ENCODE data around the gene UACA.
A peak's percentile ranks its signal among the peaks of the same experiment; 100 is the strongest.

UACA gene

GRCh38 chr15:70783041-70783440 lies 19.7 kb upstream of the UACA start:
- DNase-seq (ENCODE audit: low spot score) = peak; percentile 59

DNA sequence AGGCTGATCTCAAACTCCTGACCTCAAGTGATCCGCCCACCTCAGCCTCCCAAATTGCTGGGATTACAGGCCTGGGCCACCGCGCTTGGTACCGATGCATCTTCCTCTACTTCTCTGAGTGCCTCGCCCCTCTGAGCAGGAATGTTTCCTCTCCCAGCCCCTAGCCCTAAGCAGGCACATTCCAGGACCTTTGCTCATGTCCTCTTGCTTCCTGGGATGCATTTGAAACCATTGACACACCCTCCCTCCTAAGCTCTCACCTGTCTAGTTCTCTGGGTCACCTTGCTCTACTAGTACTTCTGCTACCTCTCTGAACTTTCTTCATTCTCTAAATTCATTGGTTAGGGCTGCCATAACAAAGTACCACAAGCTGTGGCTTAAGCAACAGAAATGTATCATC lies 17.9 kb upstream of the UACA start:
- DNase-seq (ENCODE audit: low spot score) = peak; percentile 85

GRCh38 chr15:70778258-70779076 lies 15.1 kb upstream of the UACA start:
- DNase-seq (ENCODE audit: low spot score) = peak; percentile 89

- peak; percentile 69 for DNase-seq (ENCODE audit: low spot score)
Measured at GRCh38 chr15:70777170-70777926, 14.0 kb upstream of the UACA start.

DNA sequence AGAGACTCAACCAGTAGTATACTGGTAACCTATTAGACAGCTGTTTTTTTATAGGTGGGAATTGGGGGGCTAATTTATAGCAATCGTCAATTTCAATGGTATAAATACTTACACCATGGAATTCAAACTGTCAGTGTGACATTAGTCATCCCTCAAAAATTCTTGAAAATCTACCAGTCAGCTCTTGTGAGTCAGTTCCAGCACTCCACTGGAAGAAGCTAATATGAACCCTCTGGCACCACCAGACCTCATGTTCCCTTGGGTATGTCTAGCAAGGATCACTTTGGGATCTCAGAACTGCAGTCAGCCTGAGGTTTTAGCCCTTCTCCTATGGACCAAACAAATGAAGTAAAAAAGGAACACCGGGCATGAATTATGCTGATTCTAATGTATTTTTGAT lies 11.8 kb upstream of the UACA start:
- peak; percentile 79 for DNase-seq (ENCODE audit: low spot score)

- DNase-seq (ENCODE audit: low spot score) = peak; percentile 58
Measured at GRCh38 chr15:70772402-70772801, 9.0 kb upstream of the UACA start.

DNA sequence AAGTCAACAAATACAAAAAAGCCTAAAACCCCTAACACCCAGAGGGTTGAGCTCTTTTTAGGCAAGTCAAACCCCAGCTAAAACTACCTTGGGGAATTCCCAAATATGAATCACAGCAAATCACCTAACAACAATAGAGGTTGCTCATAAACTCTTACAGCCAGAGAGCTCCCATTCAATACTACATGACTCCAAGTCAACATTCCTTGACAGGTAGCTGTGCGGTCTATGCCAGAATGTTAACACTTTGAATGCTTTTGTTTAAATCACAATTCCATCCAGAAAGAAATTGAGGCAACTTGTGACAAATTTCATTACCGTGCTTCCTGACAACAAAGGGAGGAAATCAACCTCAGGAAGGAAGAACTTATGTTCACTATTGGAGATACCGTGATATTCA lies 7.5 kb upstream of the UACA start:
- peak; percentile 86 for DNase-seq (ENCODE audit: low spot score)

GRCh38 chr15:70768257-70768883 lies 5.0 kb upstream of the UACA start:
- DNase-seq (ENCODE audit: low spot score) = no peak

GRCh38 chr15:70767667-70768066 lies 4.3 kb upstream of the UACA start:
- DNase-seq (ENCODE audit: low spot score) = no peak

DNA sequence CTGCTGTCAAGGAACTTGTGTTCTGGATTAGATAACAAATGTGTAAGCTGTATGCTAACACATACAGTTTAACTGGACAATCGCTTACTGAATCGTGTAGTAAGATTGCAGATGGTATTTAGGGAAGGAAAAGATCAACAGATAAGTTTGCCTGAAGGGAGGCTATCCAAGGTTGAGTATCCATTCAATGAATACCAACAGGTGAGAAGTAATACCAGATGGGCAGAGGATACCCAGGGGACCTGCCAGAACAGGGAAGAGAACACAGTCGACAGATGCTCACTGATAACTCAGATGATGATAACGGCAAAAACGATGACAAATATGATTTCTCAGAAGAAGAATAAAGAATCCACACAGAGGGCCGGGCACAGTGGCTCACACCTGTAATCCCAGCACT lies 3.2 kb upstream of the UACA start:
- no peak for DNase-seq (ENCODE audit: low spot score)

- no peak for DNase-seq (ENCODE audit: low spot score)
Measured at GRCh38 chr15:70765504-70766281, 2.3 kb upstream of the UACA start.

DNA sequence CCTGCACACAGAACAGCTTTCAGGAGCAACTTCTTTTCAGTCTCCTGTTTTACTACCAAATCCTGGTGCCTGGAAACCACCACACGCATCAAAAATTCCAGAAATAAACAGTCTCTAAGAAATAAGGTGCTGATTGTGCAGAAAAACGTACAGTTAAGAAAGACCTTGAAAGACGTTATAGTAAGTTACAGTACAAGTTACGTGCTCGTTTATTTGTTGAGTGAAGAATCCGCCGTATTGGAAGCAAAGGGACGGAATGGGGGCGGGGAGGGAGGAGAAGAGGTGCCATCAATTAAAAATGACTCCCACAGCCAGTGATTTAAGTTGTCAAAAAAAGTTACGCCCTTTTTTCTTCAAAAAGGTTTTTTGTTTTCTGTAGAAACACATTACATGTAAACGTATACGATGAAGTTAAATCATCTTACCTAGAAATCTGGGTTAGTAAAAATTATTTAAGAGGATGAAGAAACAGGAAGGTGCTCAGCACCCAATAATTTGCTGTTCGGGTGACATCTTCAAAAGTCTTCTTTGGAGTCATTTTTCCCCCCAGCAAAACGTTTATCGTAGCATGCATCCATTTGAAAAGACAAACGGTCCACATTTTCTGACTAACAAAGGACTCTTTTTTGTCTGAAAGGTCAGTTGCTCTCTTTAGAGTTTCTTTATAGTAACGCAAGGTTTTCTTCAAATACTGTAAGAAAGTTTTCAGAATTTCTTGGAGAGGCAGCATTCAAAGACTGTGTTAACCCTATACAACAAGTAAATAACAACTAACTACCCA lies 782 bp upstream of the UACA start:
- DNase-seq (ENCODE audit: low spot score) = no peak

- DNase-seq (ENCODE audit: low spot score) = peak; percentile 53
Measured at GRCh38 chr15:70762469-70763119, 764 bp downstream of the UACA start.

DNA sequence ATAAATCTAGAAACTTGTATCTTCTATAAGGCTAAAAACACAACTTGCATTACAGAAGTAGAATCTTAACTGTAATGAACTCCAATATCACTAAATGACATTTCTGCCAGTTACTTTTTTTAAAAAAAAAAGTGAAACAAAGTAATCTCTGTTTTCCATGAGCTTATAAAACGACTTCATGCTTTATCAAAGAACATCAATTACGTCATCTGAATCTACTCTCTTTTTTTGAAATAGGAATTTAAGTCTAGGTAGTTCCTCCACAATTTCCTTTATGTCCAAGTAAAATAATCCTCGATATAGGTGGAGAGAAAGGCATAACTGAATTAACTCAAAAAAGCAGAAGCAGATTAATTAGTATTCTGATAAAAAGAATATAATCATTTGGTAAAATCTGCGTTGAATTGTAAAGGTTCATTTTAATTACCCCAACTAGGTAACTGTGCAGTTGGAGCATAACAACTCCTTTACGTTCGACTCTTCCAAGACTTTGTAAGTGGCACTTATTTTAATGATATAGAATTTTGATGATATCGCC lies 1.4 kb downstream of the UACA start:
- DNase-seq (ENCODE audit: low spot score) = no peak

DNA sequence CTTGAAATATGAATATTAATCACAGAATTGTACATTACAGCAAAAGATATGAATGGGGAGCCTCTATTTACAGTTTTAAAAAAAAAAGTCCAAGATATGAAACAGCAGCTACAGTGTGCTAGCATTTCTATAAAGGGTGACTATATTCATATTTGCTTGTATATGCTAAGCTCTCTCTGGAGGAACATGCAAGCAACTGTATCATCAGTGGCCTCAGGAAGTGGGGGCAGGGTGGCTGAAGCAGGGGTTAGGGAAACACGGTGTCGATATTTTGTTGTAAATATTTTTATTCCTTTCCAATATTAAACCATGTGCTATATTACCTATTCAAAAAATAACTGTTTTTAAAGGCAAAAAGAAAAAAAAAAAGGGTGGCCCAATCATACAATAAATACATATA lies 2.3 kb downstream of the UACA start:
- DNase-seq (ENCODE audit: low spot score) = no peak

DNA sequence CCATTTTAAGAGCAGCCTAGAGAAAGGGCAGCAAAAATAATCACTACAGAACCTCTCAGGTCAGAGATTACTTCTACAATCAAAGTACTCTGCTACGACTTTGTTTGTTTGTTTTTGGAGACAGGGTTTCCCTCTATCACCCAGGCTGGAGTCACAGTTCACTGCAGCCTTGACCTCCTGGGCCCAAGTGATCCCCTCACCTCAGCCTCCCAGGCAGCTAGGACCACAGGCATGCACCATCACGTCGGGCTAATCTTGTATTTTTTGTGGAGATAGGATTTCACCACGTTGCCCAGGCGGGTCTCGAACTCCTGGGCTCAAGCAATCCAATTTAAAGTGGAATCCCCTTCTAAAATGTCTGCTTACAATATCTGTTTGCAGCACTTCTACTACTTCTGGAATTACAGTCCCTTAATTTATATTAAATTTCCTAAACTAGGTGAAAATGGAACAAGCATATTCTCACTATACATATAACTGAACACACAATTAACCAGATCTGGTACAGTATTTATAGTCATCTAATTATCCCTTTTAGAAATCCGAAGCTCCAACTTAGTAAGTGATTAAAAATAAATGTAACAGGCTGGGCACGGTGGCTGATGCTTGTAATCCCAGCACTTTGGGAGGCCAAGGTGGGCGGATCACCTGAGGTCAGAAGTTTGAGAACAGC lies 4.4 kb downstream of the UACA start:
- DNase-seq (ENCODE audit: low spot score) = no peak

- no peak for DNase-seq (ENCODE audit: low spot score)
Measured at GRCh38 chr15:70757627-70758026, 5.7 kb downstream of the UACA start.

DNA sequence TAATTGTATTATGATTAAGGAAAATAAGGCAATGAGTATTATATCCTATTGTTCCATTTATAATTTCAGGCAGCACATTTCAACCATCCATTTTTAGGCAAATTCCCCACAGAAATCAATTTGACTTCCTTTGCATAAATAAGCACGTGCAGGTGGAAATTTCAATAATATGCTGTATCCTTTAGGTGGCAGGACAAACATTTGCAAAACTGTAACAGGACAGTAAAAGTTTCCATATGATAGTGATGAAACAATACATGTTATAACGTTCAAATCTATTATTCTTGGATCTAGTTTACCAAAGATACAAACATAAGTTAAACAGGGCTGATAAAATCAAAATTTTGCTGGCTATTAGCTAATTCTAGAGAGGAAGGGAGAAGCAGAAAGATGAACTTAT lies 8.5 kb downstream of the UACA start:
- no peak for DNase-seq (ENCODE audit: low spot score)

GRCh38 chr15:70753101-70753829 lies 10.1 kb downstream of the UACA start:
- DNase-seq (ENCODE audit: low spot score) = no peak

Data from kidney tubule cell (primary cell).